COLO829 (cell line): ENCODE measurements around the gene NLK.
"Not testable (repeated sequence)": the region's sequence is repeated elsewhere in the genome, so short reads cannot be mapped to it uniquely, and the experiment has no call there.

Source experiments
- DNase-seq: peaks from one replicate; pipeline ENCODE4 v3.0.0; 2012; ENCODE audit warnings: low spot score

NLK gene

GRCh38 chr17:28231624-28232023 is 189.1 kb downstream of the NLK start:
- DNase-seq, result not testable (repeated sequence)

GRCh38 chr17:28232966-28233870 is 190.7 kb downstream of the NLK start:
- DNase-seq, result not testable (repeated sequence)

GRCh38 chr17:28233872-28234856 is 191.7 kb downstream of the NLK start:
- not testable (repeated sequence) for DNase-seq

- DNase-seq, result not testable (repeated sequence)
Measured at GRCh38 chr17:28235066-28235700, 192.7 kb downstream of the NLK start.

GRCh38 chr17:28236033-28236653 is 193.7 kb downstream of the NLK start:
- DNase-seq, result not testable (repeated sequence)

- DNase-seq, result not testable (repeated sequence)
Measured at GRCh38 chr17:28238547-28239270, 196.2 kb downstream of the NLK start.

GRCh38 chr17:28239271-28239624 is 196.8 kb downstream of the NLK start:
- no peak for DNase-seq

GRCh38 chr17:28240688-28241340 is 198.3 kb downstream of the NLK start:
- DNase-seq, result no peak

GRCh38 chr17:28242791-28243190 is 200.3 kb downstream of the NLK start:
- no peak for DNase-seq

- DNase-seq, result not testable (repeated sequence)
Measured at GRCh38 chr17:28243268-28243667, 200.8 kb downstream of the NLK start.

GRCh38 chr17:28244446-28244845 is 202.0 kb downstream of the NLK start:
- DNase-seq, result no peak
